Suprapubic skin (tissue), 4 donors: ENCODE results near the gene OR10A4.

Source experiments
- POLR2A ChIP-seq, 2 donors: fragments of 450-650 bp; IDR thresholded peaks; one replicate each; pipeline ENCODE4 v1.6.1; 2017; ENCODE audit warnings: antibody characterized with exemption in 2 of 2, mild to moderate bottlenecking in 2 of 2, moderate library complexity in 2 of 2
- POLR2AphosphoS5 ChIP-seq, 3 donors: sonication (generic); formaldehyde crosslinking; IDR thresholded peaks; one replicate each; pipeline ENCODE4 v1.6.1; 2017; ENCODE audit warnings: antibody characterized with exemption in 3 of 3
- TF ChIP-seq, protein P1 (sequence below), 2 donors: fragments of 200-600 bp in 1 of 2; fragments of 450-650 bp in 1 of 2; sonication (generic) in 1 of 2; IDR thresholded peaks; one replicate each; pipeline ENCODE4 v1.5.1; 2016 to 2019; ENCODE audit warnings: antibody characterized with exemption in 2 of 2, mild to moderate bottlenecking in 1 of 2, moderate library complexity in 1 of 2

DNA sequence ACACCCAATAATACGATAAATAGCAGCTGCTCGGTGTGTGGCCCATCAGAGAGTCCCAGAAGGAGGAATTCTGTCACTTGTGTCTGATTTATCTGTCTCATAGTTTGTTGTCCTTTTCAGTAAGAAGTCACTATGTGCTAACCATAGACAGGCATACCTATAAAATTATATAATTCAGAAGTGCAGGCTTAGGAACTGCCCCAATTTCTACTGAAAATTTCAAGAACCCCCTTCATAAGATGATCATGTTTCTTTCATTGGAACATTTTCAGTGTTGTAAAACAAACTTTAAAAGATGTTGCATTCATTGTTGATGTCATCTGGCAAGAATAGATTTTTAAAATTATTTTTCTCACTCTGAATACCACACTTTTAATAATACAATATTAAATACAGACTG, 16.0 kb downstream of the OR10A4 start, which contains the start of gene OR2D2:
- TF ChIP-seq, protein P1, sequence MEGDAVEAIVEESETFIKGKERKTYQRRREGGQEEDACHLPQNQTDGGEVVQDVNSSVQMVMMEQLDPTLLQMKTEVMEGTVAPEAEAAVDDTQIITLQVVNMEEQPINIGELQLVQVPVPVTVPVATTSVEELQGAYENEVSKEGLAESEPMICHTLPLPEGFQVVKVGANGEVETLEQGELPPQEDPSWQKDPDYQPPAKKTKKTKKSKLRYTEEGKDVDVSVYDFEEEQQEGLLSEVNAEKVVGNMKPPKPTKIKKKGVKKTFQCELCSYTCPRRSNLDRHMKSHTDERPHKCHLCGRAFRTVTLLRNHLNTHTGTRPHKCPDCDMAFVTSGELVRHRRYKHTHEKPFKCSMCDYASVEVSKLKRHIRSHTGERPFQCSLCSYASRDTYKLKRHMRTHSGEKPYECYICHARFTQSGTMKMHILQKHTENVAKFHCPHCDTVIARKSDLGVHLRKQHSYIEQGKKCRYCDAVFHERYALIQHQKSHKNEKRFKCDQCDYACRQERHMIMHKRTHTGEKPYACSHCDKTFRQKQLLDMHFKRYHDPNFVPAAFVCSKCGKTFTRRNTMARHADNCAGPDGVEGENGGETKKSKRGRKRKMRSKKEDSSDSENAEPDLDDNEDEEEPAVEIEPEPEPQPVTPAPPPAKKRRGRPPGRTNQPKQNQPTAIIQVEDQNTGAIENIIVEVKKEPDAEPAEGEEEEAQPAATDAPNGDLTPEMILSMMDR (IDR thresholded peaks at IDR 0.05): no peak
- no peak for TF ChIP-seq POLR2AphosphoS5 (IDR thresholded peaks at IDR 0.05)
- no peak for TF ChIP-seq POLR2A (IDR thresholded peaks at IDR 0.05)
